ENCODE results near the gene DIS3L2. TPM values are rescaled to one million over a fixed set of nuclear protein-coding genes. Genes with fewer than 3 reads are reported as not detected.
A peak's percentile ranks its signal among the peaks of the same experiment; 100 is the strongest.
"Not testable (repeated sequence)": the region's sequence is repeated elsewhere in the genome, so short reads cannot be mapped to it uniquely, and the experiment has no call there.

The DIS3L2 gene
- total and polyA plus RNA-seq, 5 donors from 2014 or later = 10.9 to 76.9 (median 21.0) TPM

DNA sequence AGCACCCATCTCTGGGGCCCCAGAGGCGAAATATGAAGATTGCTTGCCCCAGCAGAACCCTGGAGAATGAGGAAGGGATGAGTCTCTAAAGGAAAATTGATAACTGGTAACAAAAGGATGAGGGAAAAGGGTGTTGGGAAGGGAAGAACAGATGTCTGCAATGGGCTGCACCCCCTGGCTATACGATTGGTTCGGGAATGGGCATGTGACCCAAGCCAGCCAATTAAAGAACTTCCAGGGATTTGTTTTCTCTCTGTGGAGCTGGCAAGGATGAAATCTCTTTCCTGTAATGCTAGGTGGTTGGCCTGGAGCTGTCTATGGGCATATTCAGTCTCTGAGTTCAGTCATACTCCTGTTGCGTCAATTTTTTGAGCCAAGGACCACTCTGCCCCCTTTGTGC, 22.5 kb upstream of the DIS3L2 start:
- no peaks in the 10 kb centered on the region for H3K4me1 ChIP-seq (ENCODE audit: control insufficient read depth, insufficient read depth, low read length, poor library complexity, severe bottlenecking)
- H3K9me3 ChIP-seq (ENCODE audit: control insufficient read depth in 2 of 2, low read length in 2 of 2) = no peaks in the 10 kb centered on the region
- DNase-seq (no peak), ATAC-seq (ENCODE audit: low read depth in 2 of 2) (no peak)
- Mint-ChIP-seq H3K36me3 (no peaks in the 10 kb centered on the region), H3K4me1 (no peaks in the 10 kb centered on the region), H3K27ac (peak overlapping the region in 1 of 3 donors; percentile 35), H3K9me3 (no peaks in the 10 kb centered on the region), H3K4me3 (no peak overlapping the region), H3K27me3 (peaks cover 16% of the 10 kb centered on the region)
- no peaks in the 10 kb centered on the region for H3K36me3 ChIP-seq (ENCODE audit: control insufficient read depth, insufficient read depth, low read length)
- no peak overlapping the region for H3K4me3 ChIP-seq (ENCODE audit: low read depth, low read length)
- H3K27ac ChIP-seq (ENCODE audit: insufficient read depth, low read length, poor library complexity, severe bottlenecking) = no peak overlapping the region
- H3K27me3 ChIP-seq (ENCODE audit: control insufficient read depth, insufficient read depth, low read length) = no peaks in the 10 kb centered on the region

DNA sequence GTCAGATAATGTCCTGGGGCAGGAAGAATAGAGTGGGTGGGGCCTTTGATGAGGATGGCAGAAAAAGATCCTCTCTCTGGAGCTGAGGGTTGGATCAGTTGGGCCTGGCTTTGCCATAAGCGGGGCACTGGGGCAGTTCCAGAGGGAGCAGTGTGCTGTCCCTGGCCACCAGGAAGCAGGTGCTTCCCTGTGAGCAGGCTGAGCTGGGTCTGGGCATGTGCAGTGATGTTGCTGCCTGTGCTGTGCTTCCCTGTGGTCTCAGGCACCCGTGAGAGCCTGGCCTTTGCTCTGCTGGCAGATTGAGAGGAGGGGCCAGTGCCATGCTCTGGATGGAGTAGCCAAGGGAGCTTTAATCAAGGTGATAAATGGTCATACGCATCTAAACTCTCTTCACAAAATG, 20.7 kb upstream of the DIS3L2 start:
- Histone ChIP-seq H3K27me3 (ENCODE audit: control insufficient read depth, insufficient read depth, low read length) (no peaks in the 10 kb centered on the region), H3K27ac (ENCODE audit: insufficient read depth, low read length, poor library complexity, severe bottlenecking) (no peak overlapping the region), H3K9me3 (ENCODE audit: control insufficient read depth in 2 of 2, low read length in 2 of 2) (no peaks in the 10 kb centered on the region), H3K36me3 (ENCODE audit: control insufficient read depth, insufficient read depth, low read length) (no peaks in the 10 kb centered on the region), H3K4me1 (ENCODE audit: control insufficient read depth, insufficient read depth, low read length, poor library complexity, severe bottlenecking) (no peaks in the 10 kb centered on the region), H3K4me3 (ENCODE audit: low read depth, low read length) (no peak overlapping the region)
- H3K9me3 Mint-ChIP-seq = no peaks in the 10 kb centered on the region
- no peaks in the 10 kb centered on the region for H3K4me1 Mint-ChIP-seq
- peaks cover 20% of the 10 kb centered on the region for H3K27me3 Mint-ChIP-seq
- no peak for DNase-seq
- ATAC-seq (ENCODE audit: low read depth in 2 of 2) = no peak
- no peaks in the 10 kb centered on the region for H3K36me3 Mint-ChIP-seq
- no peak overlapping the region for H3K27ac Mint-ChIP-seq
- H3K4me3 Mint-ChIP-seq = peak overlapping the region in 1 of 4 donors; percentile 24

DNA sequence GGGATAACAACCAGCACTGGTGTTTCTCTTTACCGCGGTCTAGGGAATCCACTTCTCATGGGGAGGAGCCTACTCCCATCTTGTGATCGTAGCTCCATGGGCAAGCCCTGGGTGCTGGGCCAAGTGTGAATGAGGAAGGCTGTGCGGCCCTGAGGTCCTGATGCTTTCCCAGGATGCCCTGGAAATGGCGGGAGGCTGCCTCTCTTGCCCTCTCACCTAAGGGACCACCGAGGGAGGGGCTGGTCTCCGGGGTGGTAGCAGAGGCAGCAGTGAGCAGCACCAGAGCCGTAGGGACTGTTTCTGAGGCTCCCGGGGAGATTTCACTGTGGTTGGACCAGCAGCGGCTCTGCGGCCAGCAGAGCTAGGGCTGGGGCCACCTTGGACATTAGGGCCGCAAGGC, 19.8 kb upstream of the DIS3L2 start:
- Mint-ChIP-seq H3K27me3 (peaks cover 21% of the 10 kb centered on the region), H3K36me3 (no peaks in the 10 kb centered on the region), H3K9me3 (no peaks in the 10 kb centered on the region), H3K4me1 (no peaks in the 10 kb centered on the region), H3K27ac (peak overlapping the region in 1 of 3 donors; percentile 77), H3K4me3 (no peak overlapping the region)
- no peaks in the 10 kb centered on the region for H3K9me3 ChIP-seq (ENCODE audit: control insufficient read depth in 2 of 2, low read length in 2 of 2)
- H3K4me1 ChIP-seq (ENCODE audit: control insufficient read depth, insufficient read depth, low read length, poor library complexity, severe bottlenecking) = no peaks in the 10 kb centered on the region
- H3K27me3 ChIP-seq (ENCODE audit: control insufficient read depth, insufficient read depth, low read length) = no peaks in the 10 kb centered on the region
- H3K27ac ChIP-seq (ENCODE audit: insufficient read depth, low read length, poor library complexity, severe bottlenecking) = no peak overlapping the region
- no peaks in the 10 kb centered on the region for H3K36me3 ChIP-seq (ENCODE audit: control insufficient read depth, insufficient read depth, low read length)
- DNase-seq (no peak), ATAC-seq (ENCODE audit: low read depth in 2 of 2) (no peak)
- H3K4me3 ChIP-seq (ENCODE audit: low read depth, low read length) = no peak overlapping the region

DNA sequence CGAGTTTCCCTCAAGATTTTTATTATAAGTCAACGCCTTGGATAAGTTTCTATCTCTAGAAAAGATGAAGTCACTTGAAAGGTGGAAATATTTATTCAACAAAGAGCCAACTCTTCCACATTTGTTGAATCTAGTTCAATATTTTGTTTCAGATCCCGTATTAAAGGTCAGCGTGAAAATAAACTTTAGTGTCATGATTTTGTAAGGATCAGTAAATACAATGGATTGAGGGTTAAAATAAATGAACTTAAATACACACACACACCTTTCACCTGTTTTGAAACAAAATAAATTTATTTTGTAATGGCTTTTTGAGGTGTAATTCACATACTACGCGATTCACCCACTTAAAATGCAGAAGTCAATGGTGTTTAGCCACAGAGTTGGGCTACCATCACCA, 19.3 kb upstream of the DIS3L2 start:
- Mint-ChIP-seq H3K27ac (no peak overlapping the region), H3K9me3 (no peaks in the 10 kb centered on the region), H3K36me3 (no peaks in the 10 kb centered on the region), H3K27me3 (peaks cover 26% of the 10 kb centered on the region), H3K4me1 (no peaks in the 10 kb centered on the region), H3K4me3 (no peak overlapping the region)
- no peak for DNase-seq
- Histone ChIP-seq H3K4me3 (ENCODE audit: low read depth, low read length) (no peak overlapping the region), H3K9me3 (ENCODE audit: control insufficient read depth in 2 of 2, low read length in 2 of 2) (no peaks in the 10 kb centered on the region), H3K4me1 (ENCODE audit: control insufficient read depth, insufficient read depth, low read length, poor library complexity, severe bottlenecking) (no peaks in the 10 kb centered on the region), H3K27me3 (ENCODE audit: control insufficient read depth, insufficient read depth, low read length) (no peaks in the 10 kb centered on the region), H3K36me3 (ENCODE audit: control insufficient read depth, insufficient read depth, low read length) (no peaks in the 10 kb centered on the region), H3K27ac (ENCODE audit: insufficient read depth, low read length, poor library complexity, severe bottlenecking) (no peak overlapping the region)
- no peak for ATAC-seq (ENCODE audit: low read depth in 2 of 2)

DNA sequence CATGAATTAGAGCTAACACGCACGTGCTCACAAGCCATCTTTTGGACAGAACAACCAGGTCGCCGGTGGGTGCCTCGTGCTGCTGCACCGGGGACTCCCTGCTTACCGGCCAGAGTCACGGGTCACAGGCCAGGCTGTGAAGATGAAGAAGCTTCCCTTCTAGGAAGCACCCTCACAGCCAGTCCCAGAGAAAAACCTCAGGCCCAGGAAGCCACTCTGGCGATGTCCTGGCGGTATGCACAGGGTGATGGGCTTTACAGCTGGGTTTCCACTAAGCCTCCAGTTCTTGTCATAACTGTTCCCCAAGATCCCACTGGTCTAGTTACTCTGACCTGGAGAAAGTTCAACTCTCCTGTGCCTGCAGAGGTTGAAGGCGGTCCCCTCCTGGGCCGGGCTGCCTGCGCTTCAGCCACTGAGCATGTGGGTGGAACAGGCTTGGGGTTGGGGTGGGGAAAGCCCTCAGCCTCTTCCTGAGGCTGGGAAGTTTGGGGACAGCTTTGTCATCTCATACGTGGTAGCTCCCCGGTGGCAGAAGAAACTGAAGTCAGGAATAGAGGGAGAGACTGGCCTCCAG, 15.2 kb upstream of the DIS3L2 start:
- Mint-ChIP-seq H3K36me3 (no peaks in the 10 kb centered on the region), H3K27ac (no peak overlapping the region), H3K4me1 (no peaks in the 10 kb centered on the region), H3K27me3 (peaks cover 34% of the 10 kb centered on the region), H3K4me3 (no peak overlapping the region), H3K9me3 (no peaks in the 10 kb centered on the region)
- H3K27ac ChIP-seq (ENCODE audit: insufficient read depth, low read length, poor library complexity, severe bottlenecking) = no peak overlapping the region
- H3K4me3 ChIP-seq (ENCODE audit: low read depth, low read length) = no peak overlapping the region
- no peak for ATAC-seq (ENCODE audit: low read depth in 2 of 2)
- no peak for DNase-seq
- no peaks in the 10 kb centered on the region for H3K36me3 ChIP-seq (ENCODE audit: control insufficient read depth, insufficient read depth, low read length)
- H3K27me3 ChIP-seq (ENCODE audit: control insufficient read depth, insufficient read depth, low read length) = peaks cover 4% of the 10 kb centered on the region
- no peaks in the 10 kb centered on the region for H3K4me1 ChIP-seq (ENCODE audit: control insufficient read depth, insufficient read depth, low read length, poor library complexity, severe bottlenecking)
- peaks cover 0 to 2% of the 10 kb centered on the region in 2 experiments for H3K9me3 ChIP-seq (ENCODE audit: control insufficient read depth in 2 of 2, low read length in 2 of 2)

DNA sequence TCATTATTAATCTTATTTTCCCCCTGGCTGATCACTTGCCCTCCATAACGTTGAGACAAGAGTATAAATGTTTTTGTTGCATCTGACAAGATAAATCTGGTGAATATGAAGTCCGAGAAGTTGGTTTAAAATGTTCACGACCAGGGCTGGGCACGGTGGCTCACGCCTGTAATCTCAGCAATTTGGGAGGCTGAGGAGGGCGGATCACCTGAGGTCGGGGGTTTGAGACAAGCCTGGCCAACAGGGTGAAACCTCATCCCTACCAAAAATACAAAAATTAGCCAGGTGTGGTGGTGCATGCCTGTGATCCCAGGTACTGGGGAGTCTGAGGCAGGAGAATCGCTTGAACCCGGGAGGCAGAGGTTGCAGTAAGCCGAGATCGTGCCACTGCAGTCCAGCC, 14.4 kb upstream of the DIS3L2 start:
- not testable (repeated sequence) for DNase-seq; H3K36me3 Mint-ChIP-seq; H3K27me3 ChIP-seq (ENCODE audit: control insufficient read depth, insufficient read depth, low read length); H3K9me3 ChIP-seq (ENCODE audit: control insufficient read depth in 2 of 2, low read length in 2 of 2); H3K27ac ChIP-seq (ENCODE audit: insufficient read depth, low read length, poor library complexity, severe bottlenecking); H3K4me1 ChIP-seq (ENCODE audit: control insufficient read depth, insufficient read depth, low read length, poor library complexity, severe bottlenecking); H3K4me3 ChIP-seq (ENCODE audit: low read depth, low read length); ATAC-seq (ENCODE audit: low read depth in 2 of 2); H3K36me3 ChIP-seq (ENCODE audit: control insufficient read depth, insufficient read depth, low read length); H3K4me3 Mint-ChIP-seq; H3K9me3 Mint-ChIP-seq; H3K27ac Mint-ChIP-seq; H3K4me1 Mint-ChIP-seq
- peaks cover 37% of the 10 kb centered on the region for H3K27me3 Mint-ChIP-seq

DNA sequence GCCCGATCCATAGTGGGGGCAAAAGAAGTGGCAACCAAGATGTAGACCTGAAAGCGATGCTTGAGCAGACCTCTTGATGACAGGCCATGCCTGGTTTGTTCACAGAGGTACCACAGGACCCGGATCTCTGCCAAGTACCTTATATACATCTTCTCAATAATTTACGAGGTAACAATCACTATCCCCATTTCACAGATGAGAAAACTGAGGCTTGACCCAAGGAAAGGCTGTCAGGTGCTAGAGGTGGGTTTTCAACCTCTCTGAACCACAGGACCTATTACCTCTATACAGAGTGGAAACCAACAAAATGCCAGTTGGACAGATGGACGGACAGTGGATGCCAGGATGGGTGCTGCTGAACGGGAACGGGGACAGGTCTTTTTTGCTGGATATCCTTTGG, 13.8 kb upstream of the DIS3L2 start:
- no peaks in the 10 kb centered on the region for H3K4me1 ChIP-seq (ENCODE audit: control insufficient read depth, insufficient read depth, low read length, poor library complexity, severe bottlenecking)
- H3K9me3 Mint-ChIP-seq = peaks cover 0 to 4% (median 0%) of the 10 kb centered on the region in 7 donors
- no peak for DNase-seq

DNA sequence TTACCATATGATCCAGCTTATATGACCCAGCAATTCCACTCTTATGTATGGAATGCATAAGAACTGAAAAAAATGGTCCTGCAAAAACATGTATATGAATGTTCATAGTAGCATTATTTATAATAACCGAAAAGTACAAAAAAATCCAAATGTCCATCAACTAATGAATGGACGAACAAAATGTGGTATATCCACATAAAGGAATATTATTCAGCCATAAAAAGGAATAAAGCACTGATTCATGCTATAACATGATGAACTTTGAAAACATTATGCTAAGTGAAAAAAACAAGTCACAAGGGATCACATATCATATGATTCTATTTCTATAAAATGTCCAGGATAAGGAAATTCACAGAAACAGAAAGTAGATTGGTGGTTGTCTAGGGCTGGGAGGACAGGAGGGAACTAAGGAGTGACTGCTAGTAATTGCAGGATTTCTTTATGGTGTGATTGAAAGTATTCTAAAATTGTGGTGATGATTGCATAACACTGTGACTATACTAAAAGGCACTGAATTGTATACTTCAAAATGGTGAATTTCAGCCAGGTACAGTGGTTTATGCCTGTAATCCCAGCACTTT, 10.0 kb upstream of the DIS3L2 start:
- Mint-ChIP-seq H3K27me3 (peaks cover 44% of the 10 kb centered on the region), H3K4me1 (no peaks in the 10 kb centered on the region), H3K36me3 (no peaks in the 10 kb centered on the region), H3K4me3 (no peak overlapping the region), H3K9me3 (peaks cover 0 to 4% (median 0%) of the 10 kb centered on the region in 7 donors), H3K27ac (no peak overlapping the region)
- Histone ChIP-seq H3K9me3 (ENCODE audit: control insufficient read depth in 2 of 2, low read length in 2 of 2) (peaks cover 0 to 7% of the 10 kb centered on the region in 2 experiments), H3K27ac (ENCODE audit: insufficient read depth, low read length, poor library complexity, severe bottlenecking) (no peak overlapping the region), H3K4me1 (ENCODE audit: control insufficient read depth, insufficient read depth, low read length, poor library complexity, severe bottlenecking) (no peaks in the 10 kb centered on the region), H3K27me3 (ENCODE audit: control insufficient read depth, insufficient read depth, low read length) (peaks cover 15% of the 10 kb centered on the region), H3K4me3 (ENCODE audit: low read depth, low read length) (no peak overlapping the region), H3K36me3 (ENCODE audit: control insufficient read depth, insufficient read depth, low read length) (no peaks in the 10 kb centered on the region)
- no peak for ATAC-seq (ENCODE audit: low read depth in 2 of 2)
- DNase-seq = no peak

More for the DNA sequence above, 13.8 kb upstream of the DIS3L2 start:
- Mint-ChIP-seq H3K4me3 (no peak overlapping the region), H3K27me3 (peaks cover 37% of the 10 kb centered on the region), H3K4me1 (no peaks in the 10 kb centered on the region), H3K36me3 (no peaks in the 10 kb centered on the region), H3K27ac (no peak overlapping the region)
- no peak for ATAC-seq (ENCODE audit: low read depth in 2 of 2)
- Histone ChIP-seq H3K27ac (ENCODE audit: insufficient read depth, low read length, poor library complexity, severe bottlenecking) (no peak overlapping the region), H3K4me3 (ENCODE audit: low read depth, low read length) (no peak overlapping the region), H3K27me3 (ENCODE audit: control insufficient read depth, insufficient read depth, low read length) (peaks cover 7% of the 10 kb centered on the region), H3K36me3 (ENCODE audit: control insufficient read depth, insufficient read depth, low read length) (no peaks in the 10 kb centered on the region), H3K9me3 (ENCODE audit: control insufficient read depth in 2 of 2, low read length in 2 of 2) (peaks cover 0 to 7% of the 10 kb centered on the region in 2 experiments)

Data from CD4-positive, CD25-positive, alpha-beta regulatory T cell (primary cell).